Body of pancreas (tissue), 4 donors: ENCODE results near the gene SLC22A23.

ENCODE experiments used
- CTCF ChIP-seq, 7 experiments: fragments of 450-650 bp in 4 of 7; fragments of 200-600 bp in 3 of 7; sonication (generic) in 3 of 7; IDR thresholded peaks; one replicate each; pipeline ENCODE4 v1.5.1; 2016 to 2019; ENCODE audit warnings: antibody characterized with exemption in 7 of 7
- POLR2A ChIP-seq, 3 donors: fragments of 450-650 bp; IDR thresholded peaks; one replicate each; pipeline ENCODE4 v1.6.1; 2016; ENCODE audit warnings: antibody characterized with exemption in 3 of 3, mild to moderate bottlenecking in 2 of 3

GRCh38 chr6:3242768-3243167, 214.1 kb downstream of the SLC22A23 start:
- TF ChIP-seq CTCF (IDR thresholded peaks at IDR 0.05) (no peak), POLR2A (IDR thresholded peaks at IDR 0.05) (no peak)
